ENCODE results near the gene IFI35. TPM values are rescaled to one million over a fixed set of nuclear protein-coding genes. Genes with fewer than 3 reads are reported as not detected.

The IFI35 gene
- total RNA-seq, 1 donor from 2014 or later: 17.6 TPM

DNA sequence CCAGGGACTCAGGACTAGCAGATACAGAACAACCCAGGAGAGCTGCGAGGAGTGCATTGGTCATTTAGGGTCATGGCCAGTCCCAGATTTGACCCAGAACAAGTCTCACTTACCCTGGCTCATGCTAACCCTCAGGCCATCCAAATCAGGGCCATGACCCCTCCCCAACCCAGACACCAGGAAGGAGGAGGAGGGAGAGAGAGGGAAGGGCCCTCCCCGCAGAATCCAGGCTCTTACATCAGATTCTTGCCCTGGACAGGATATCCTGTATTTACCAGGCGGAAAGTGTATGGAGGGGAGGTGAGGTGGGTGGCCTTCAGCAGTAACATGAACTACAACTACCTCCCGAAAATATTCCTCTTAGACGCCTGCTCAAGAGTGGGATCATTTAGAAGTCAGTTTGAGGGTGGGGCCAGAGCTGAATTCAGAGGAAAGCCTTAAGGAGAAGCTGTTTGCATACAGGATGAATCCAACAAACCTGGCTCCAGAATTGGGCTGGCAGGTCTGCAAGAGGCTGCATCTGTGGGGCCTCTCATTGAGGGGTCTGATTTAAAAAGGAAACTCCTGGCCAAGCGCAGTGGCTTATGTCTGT, 13.5 kb downstream of the IFI35 start:
- DNase-seq (ENCODE audit: low read depth): no peak
- H3K4me3 ChIP-seq (ENCODE audit: low read depth, low read length): peak overlapping the region; percentile 98
- TF ChIP-seq, protein P1, sequence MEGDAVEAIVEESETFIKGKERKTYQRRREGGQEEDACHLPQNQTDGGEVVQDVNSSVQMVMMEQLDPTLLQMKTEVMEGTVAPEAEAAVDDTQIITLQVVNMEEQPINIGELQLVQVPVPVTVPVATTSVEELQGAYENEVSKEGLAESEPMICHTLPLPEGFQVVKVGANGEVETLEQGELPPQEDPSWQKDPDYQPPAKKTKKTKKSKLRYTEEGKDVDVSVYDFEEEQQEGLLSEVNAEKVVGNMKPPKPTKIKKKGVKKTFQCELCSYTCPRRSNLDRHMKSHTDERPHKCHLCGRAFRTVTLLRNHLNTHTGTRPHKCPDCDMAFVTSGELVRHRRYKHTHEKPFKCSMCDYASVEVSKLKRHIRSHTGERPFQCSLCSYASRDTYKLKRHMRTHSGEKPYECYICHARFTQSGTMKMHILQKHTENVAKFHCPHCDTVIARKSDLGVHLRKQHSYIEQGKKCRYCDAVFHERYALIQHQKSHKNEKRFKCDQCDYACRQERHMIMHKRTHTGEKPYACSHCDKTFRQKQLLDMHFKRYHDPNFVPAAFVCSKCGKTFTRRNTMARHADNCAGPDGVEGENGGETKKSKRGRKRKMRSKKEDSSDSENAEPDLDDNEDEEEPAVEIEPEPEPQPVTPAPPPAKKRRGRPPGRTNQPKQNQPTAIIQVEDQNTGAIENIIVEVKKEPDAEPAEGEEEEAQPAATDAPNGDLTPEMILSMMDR (conservative IDR thresholded peaks at IDR 0.05; ENCODE audit: low read depth, low read length): no peak

DNA sequence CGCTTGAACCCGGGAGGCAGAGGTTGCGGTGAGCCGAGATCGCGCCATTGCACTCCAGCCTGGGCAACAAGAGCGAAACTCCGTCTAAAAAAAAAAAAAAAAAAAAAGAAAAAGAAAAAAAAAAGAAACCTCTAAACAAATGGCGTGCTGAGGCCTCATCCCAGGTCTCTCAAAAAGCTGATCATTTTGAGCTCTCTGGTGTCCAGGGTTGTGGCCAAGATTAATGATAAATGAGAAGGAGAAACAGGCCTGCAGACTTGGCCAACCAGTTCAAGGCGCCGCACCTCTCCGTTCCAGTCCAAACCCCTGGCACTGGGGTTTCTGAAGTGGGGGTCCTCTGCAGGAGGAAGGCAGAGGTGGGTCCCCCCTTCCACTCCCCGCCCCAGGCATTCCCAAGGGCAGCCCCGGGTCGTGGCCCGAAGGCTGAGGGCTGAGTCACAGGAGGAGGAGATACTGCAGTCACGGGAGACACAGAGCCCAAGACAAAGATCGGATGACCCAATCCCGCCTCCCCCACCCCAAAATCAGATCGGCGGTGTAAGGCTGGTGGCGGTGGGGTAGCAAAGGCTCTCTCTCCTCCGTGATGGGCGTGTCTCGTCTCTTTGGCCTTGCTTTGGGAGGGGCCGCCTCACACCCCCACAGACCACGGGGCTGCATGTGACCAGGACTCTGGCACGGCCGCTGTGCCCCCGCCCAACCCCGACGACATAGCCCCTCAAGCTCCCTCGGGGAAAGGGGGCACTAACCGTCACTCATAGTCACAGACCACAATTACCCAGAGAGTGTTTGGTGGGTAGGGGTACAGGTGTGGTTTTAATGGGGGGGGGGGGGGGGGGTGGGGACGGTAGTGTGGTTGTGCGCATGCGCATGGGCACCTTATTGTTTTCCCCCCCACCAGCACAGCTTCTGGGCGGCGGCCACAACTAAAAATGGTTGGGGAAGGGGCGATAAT, 14.5 kb downstream of the IFI35 start:
- peak overlapping the region; percentile 98 for H3K4me3 ChIP-seq (ENCODE audit: low read depth, low read length)
- TF ChIP-seq, protein P1 (conservative IDR thresholded peaks at IDR 0.05; ENCODE audit: low read depth, low read length): no peak
- DNase-seq (ENCODE audit: low read depth): no peak

DNA sequence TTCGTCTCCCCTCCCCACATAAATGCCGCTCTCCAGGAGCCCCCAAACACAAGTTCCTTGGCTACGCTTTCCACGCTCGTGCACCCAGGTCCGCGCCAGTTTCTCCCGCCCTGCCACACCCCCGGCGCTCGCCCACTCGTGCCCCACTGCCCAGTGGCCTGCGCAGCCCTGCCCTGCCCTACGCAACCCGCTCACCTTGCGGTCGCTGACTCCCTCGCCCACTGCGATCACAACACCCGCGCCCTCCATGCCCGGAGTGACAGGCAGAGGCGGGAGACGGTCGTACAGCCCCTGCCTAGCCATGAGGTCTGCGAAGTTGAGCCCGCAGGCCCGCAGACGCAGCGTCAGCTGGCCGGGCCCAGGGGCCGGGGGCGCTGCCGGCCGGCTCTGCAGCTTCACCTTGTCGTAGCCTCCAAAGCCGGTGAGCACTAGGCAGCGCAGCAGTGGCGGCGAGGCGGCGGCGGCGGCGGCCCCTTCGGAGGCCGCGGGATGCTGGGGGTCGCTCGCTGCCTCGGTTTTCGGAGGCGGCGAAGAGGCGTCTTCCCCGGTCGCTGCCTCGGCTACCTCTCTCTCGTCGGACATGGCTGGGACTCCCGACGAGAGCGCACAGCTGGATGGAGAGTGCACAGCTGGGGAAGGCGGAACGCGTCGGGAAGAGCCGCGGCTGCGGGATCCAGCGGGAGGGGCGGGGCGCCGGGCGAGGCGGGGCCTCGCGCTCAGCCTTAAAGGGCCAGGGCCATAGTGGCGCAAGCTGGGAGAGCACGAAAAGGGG, 15.3 kb downstream of the IFI35 start, which contains the start of gene VAT1:
TSS of gene VAT1 (minus strand) at position 645 of the 772 bp plus-strand sequence. CDS start at position 582, 63 bp downstream.
- H3K4me3 ChIP-seq (ENCODE audit: low read depth, low read length): peak within 1 kb of the TSS; percentile 98
- TF ChIP-seq, protein P1 (conservative IDR thresholded peaks at IDR 0.05; ENCODE audit: low read depth, low read length): no peak
- no peak for DNase-seq (ENCODE audit: low read depth)

DNA sequence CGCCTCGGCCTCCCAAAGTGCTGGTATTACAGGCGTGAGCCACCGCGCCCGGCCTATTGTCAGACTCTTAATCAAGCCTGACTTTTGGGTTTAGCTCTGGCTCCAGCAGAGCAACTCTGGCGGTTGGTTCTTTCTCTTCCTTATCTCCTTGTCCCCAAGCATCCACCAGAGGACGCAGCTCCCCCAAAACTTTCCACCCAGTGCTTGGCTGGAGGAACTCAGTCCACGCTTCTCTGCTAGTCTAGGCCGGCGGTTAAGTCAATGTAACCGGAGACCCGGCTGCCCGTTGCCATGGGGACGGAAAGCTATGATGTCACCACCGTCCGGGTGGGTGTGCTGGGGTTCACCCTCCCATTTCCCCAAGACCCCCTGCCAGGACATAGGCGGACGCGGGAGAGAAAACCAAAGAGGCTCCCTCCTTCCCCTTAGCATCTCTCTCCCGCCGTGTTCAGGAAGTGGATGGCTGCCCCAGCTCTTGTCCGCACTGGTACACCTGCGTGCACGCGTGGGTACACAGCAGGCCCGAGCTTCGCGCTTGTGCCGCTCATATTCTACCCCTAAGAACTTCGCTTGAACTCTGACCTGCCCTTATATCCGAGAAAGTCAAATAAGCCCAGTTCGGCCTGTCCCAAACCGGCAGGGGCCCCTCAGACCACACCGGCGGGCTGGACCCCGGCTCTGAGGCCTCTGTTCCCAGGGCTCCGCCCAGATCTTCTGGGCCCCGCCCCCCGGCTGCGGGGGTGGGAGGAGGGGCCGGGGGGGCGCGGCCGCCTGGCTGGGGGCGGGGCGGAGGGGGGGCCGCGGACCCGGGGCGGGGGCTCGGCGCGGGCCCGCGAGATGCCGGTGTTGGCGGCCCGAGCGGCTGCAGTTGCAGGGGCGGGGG, 18.1 kb downstream of the IFI35 start, which contains the start of gene RND2:
TSS of gene RND2 (plus strand) at position 825 of the 883 bp plus-strand sequence. CDS start 117 bp downstream, outside the sequence.
- peak; percentile 63 for DNase-seq (ENCODE audit: low read depth)
- H3K4me3 ChIP-seq (ENCODE audit: low read depth, low read length): peak within 1 kb of the TSS; percentile 54
- TF ChIP-seq, protein P1 (conservative IDR thresholded peaks at IDR 0.05; ENCODE audit: low read depth, low read length): peak; percentile 89

DNA sequence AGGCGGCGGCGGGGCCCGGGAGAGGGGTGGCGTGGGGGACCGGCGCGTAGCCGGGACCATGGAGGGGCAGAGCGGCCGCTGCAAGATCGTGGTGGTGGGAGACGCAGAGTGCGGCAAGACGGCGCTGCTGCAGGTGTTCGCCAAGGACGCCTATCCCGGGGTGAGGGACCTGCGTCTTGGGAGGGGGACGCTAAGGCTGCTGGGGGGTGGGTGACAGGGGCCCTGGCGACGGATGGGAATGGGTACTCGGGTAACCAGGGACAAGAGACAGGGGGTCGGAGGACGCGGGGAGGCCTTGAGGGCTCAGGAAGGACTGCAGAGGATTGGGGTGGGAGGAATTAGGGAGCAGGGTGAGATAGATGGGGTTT, 18.7 kb downstream of the IFI35 start:
- DNase-seq (ENCODE audit: low read depth): no peak
- TF ChIP-seq, protein P1 (conservative IDR thresholded peaks at IDR 0.05; ENCODE audit: low read depth, low read length): no peak
- H3K4me3 ChIP-seq (ENCODE audit: low read depth, low read length): peak overlapping the region; percentile 34

Measured in epithelial cell of proximal tubule (primary cell).